GM19043 (cell line): ENCODE measurements around the gene ZYG11A.
"Not testable (repeated sequence)": the region's sequence is repeated elsewhere in the genome, so short reads cannot be mapped to it uniquely, and the experiment has no call there.

ENCODE experiments used
- ATAC-seq: cut with Tn5 transposase; IDR thresholded peaks from one replicate; pipeline ENCODE4 v1.9.1; 2021; ENCODE audit warnings: low read depth; ENCODE audit not compliant: unreplicated experiment

The ZYG11A gene

GRCh38 chr1:52842643-52843310, at the start of gene ZYG11A:
ZYG11A (plus strand) TSS chr1:52842760; CDS start chr1:52842884, 124 bp downstream.
- ATAC-seq = peak; percentile 88

- ATAC-seq = not testable (repeated sequence)
Observed at GRCh38 chr1:52793717-52794116, 48.8 kb upstream of the ZYG11A start.

GRCh38 chr1:52795464-52795863, 47.1 kb upstream of the ZYG11A start:
- ATAC-seq = no peak

- no peak for ATAC-seq
Observed at GRCh38 chr1:52798331-52798730, 44.2 kb upstream of the ZYG11A start.

GRCh38 chr1:52801011-52801410, 41.5 kb upstream of the ZYG11A start:
- ATAC-seq = no peak

GRCh38 chr1:52804083-52804482, 38.5 kb upstream of the ZYG11A start:
- ATAC-seq = not testable (repeated sequence)

- no peak for ATAC-seq
Observed at GRCh38 chr1:52814465-52814864, 28.1 kb upstream of the ZYG11A start.

- not testable (repeated sequence) for ATAC-seq
Observed at GRCh38 chr1:52820830-52821229, 21.7 kb upstream of the ZYG11A start.

GRCh38 chr1:52825868-52826267, 16.7 kb upstream of the ZYG11A start:
- no peak for ATAC-seq

GRCh38 chr1:52834798-52835197, 7.8 kb upstream of the ZYG11A start:
- ATAC-seq = no peak

GRCh38 chr1:52836035-52836434, 6.5 kb upstream of the ZYG11A start:
- no peak for ATAC-seq

- not testable (repeated sequence) for ATAC-seq
Observed at GRCh38 chr1:52839175-52839574, 3.4 kb upstream of the ZYG11A start.

- not testable (repeated sequence) for ATAC-seq
Observed at GRCh38 chr1:52845119-52845518, 2.6 kb downstream of the ZYG11A start.

GRCh38 chr1:52848423-52848822, 5.9 kb downstream of the ZYG11A start:
- ATAC-seq = no peak

- no peak for ATAC-seq
Observed at GRCh38 chr1:52850951-52851350, 8.4 kb downstream of the ZYG11A start.

GRCh38 chr1:52852854-52853253, 10.3 kb downstream of the ZYG11A start:
- no peak for ATAC-seq

GRCh38 chr1:52855584-52855983, 13.0 kb downstream of the ZYG11A start:
- no peak for ATAC-seq

GRCh38 chr1:52856026-52856425, 13.5 kb downstream of the ZYG11A start:
- ATAC-seq = no peak

- no peak for ATAC-seq
Observed at GRCh38 chr1:52857443-52857842, 14.9 kb downstream of the ZYG11A start.

- no peak for ATAC-seq
Observed at GRCh38 chr1:52862666-52863458, 20.3 kb downstream of the ZYG11A start.

GRCh38 chr1:52867087-52867863, 24.7 kb downstream of the ZYG11A start:
- peak; percentile 76 for ATAC-seq
